Gastroesophageal sphincter (tissue), 4 donors: ENCODE data around the gene KRTAP10-9. TPM values are rescaled to one million over a fixed set of nuclear protein-coding genes. Genes with fewer than 3 reads are reported as not detected.

ENCODE experiments used
- ATAC-seq: fragments of 150-250 bp; one replicate; pipeline ENCODE4 v1.9.1; 2016; ENCODE audit warnings: mild to moderate bottlenecking, moderate library complexity
- H3K27ac ChIP-seq, 4 donors: fragments of 200-600 bp; sonication (generic) in 3 of 4; 1 replicate in 3 of 4; 2 replicates in 1 of 4; pipeline ENCODE4 v1.5.1; 2016 to 2019
- H3K27me3 ChIP-seq: fragments of 200-600 bp; sonication (generic); one replicate; pipeline ENCODE4 v1.5.1; 2019
- H3K36me3 ChIP-seq, 2 donors: fragments of 200-600 bp; sonication (generic); one replicate each; pipeline ENCODE4 v1.5.1; 2019; ENCODE audit warnings: control low read depth in 1 of 2
- H3K4me1 ChIP-seq, 3 donors: fragments of 200-600 bp; sonication (generic); 1 replicate in 2 of 3; 2 replicates in 1 of 3; pipeline ENCODE4 v1.5.1; 2016 to 2019; ENCODE audit warnings: control low read depth in 2 of 3
- H3K4me3 ChIP-seq, 2 donors: fragments of 200-600 bp; sonication (generic); one replicate each; pipeline ENCODE4 v1.5.1; 2019; ENCODE audit warnings: mild to moderate bottlenecking in 1 of 2, moderate library complexity in 1 of 2
- H3K9me3 ChIP-seq, 3 donors: fragments of 200-600 bp; sonication (generic); one replicate each; pipeline ENCODE4 v1.5.1; 2017 to 2019; ENCODE audit warnings: control low read depth in 2 of 3
- EP300 ChIP-seq: sonication (generic); formaldehyde crosslinking; IDR thresholded peaks from one replicate; pipeline ENCODE4 v1.6.1; 2017; ENCODE audit warnings: antibody characterized with exemption, mild to moderate bottlenecking
- POLR2A ChIP-seq, 2 donors: fragments of 450-650 bp; IDR thresholded peaks; one replicate each; pipeline ENCODE4 v1.6.1; 2017; ENCODE audit warnings: antibody characterized with exemption in 2 of 2, mild to moderate bottlenecking in 2 of 2, moderate library complexity in 1 of 2
- POLR2AphosphoS5 ChIP-seq: sonication (generic); formaldehyde crosslinking; IDR thresholded peaks from one replicate; pipeline ENCODE4 v1.6.1; 2017; ENCODE audit warnings: antibody characterized with exemption
- WGBS, 2 donors: methylation state at CpG; one replicate each; pipeline ENCODE4 v1.1.5; 2018; ENCODE audit warnings: low coverage in 1 of 2; 5-methylcytosine and 5-hydroxymethylcytosine counted together
- total RNA-seq, 4 donors: library from RNA; depleted of rRNA; stranded (reverse); fragments of >200 nt; gene quantifications; one replicate each; pipeline ENCODE4 v1.1.0, GENCODE V29; 2016
- TF ChIP-seq, protein P1 (sequence below), 4 experiments: fragments of 200-600 bp in 2 of 4; fragments of 450-650 bp in 2 of 4; sonication (generic) in 1 of 4; IDR thresholded peaks; one replicate each; pipeline ENCODE4 v1.5.1; 2017 to 2019; ENCODE audit warnings: antibody characterized with exemption in 4 of 4, mild to moderate bottlenecking in 2 of 4, moderate library complexity in 2 of 4

KRTAP10-9 gene
- total RNA-seq, 4 donors from 2014 or later, result not detected

DNA sequence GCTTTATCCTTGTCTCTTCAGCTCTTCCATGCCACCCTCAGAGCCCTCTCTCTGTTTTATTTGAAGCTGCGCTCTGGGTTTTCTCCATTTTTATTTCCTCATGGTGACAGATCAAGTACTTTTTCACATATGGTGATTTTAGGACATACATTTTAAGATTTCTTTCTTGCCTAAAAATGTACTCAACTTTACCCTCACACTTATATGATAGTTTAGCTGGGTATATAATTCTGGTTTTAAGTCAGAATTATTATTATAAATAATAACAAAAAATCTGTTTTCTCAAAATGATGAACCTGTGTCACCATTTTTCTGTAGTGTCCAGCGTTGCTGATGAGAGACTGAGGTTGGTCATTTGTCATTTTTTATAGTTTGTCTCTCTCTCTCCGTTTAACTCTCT lies 45.7 kb upstream of the KRTAP10-9 start:
- 82 to 90% methylated on average over 3 of the region's 3 CpGs for WGBS, 2 donors
- TF ChIP-seq POLR2AphosphoS5 (no peak), POLR2A (IDR thresholded peaks at IDR 0.05) (no peak), EP300 (no peak)
- TF ChIP-seq, protein P1, sequence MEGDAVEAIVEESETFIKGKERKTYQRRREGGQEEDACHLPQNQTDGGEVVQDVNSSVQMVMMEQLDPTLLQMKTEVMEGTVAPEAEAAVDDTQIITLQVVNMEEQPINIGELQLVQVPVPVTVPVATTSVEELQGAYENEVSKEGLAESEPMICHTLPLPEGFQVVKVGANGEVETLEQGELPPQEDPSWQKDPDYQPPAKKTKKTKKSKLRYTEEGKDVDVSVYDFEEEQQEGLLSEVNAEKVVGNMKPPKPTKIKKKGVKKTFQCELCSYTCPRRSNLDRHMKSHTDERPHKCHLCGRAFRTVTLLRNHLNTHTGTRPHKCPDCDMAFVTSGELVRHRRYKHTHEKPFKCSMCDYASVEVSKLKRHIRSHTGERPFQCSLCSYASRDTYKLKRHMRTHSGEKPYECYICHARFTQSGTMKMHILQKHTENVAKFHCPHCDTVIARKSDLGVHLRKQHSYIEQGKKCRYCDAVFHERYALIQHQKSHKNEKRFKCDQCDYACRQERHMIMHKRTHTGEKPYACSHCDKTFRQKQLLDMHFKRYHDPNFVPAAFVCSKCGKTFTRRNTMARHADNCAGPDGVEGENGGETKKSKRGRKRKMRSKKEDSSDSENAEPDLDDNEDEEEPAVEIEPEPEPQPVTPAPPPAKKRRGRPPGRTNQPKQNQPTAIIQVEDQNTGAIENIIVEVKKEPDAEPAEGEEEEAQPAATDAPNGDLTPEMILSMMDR (IDR thresholded peaks at IDR 0.05), result no peak
- peaks cover 0 to 63% (median 0%) of the 10 kb centered on the region in 3 donors for H3K9me3 ChIP-seq

DNA sequence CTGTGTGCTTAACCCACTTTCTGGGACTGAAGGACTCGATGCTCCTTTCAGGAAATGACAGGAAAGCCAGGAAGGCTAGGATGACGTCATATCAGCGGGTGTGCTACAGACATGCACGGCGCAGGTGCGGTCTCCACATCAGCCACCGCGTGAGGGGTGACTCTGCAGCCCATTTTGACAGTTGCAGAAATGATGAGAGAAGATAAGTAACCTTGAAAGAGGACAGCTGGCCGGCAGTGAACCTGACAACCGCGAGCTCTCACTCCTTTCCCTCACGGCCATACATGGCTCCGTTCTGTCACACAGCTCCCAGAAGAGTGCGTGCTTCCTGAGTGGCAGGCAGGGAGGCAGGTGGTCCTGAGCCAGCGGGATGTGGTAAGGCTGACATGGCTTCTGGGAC lies 44.8 kb upstream of the KRTAP10-9 start:
- H3K4me3 ChIP-seq, result no peak overlapping the region
- H3K4me1 ChIP-seq, result peaks cover 0 to 4% (median 0%) of the 10 kb centered on the region in 3 donors
- peaks cover 46% of the 10 kb centered on the region for H3K27me3 ChIP-seq
- no peak overlapping the region for H3K27ac ChIP-seq
- H3K9me3 ChIP-seq, result peaks cover 0 to 54% (median 0%) of the 10 kb centered on the region in 3 donors
- 64 to 73% methylated on average over 14 of the region's 15 CpGs for WGBS, 2 donors
- no peak for ATAC-seq
- H3K36me3 ChIP-seq, result no peaks in the 10 kb centered on the region
- TF ChIP-seq POLR2A (IDR thresholded peaks at IDR 0.05) (no peak), EP300 (no peak), POLR2AphosphoS5 (no peak)
- TF ChIP-seq, protein P1 (IDR thresholded peaks at IDR 0.05), result no peak

More for the DNA sequence above, 45.7 kb upstream of the KRTAP10-9 start:
- no peak for ATAC-seq
- no peak overlapping the region for H3K4me3 ChIP-seq
- no peak overlapping the region for H3K27ac ChIP-seq
- peaks cover 47% of the 10 kb centered on the region for H3K27me3 ChIP-seq
- H3K4me1 ChIP-seq, result peaks cover 0 to 4% (median 0%) of the 10 kb centered on the region in 3 donors
- H3K36me3 ChIP-seq, result no peaks in the 10 kb centered on the region

DNA sequence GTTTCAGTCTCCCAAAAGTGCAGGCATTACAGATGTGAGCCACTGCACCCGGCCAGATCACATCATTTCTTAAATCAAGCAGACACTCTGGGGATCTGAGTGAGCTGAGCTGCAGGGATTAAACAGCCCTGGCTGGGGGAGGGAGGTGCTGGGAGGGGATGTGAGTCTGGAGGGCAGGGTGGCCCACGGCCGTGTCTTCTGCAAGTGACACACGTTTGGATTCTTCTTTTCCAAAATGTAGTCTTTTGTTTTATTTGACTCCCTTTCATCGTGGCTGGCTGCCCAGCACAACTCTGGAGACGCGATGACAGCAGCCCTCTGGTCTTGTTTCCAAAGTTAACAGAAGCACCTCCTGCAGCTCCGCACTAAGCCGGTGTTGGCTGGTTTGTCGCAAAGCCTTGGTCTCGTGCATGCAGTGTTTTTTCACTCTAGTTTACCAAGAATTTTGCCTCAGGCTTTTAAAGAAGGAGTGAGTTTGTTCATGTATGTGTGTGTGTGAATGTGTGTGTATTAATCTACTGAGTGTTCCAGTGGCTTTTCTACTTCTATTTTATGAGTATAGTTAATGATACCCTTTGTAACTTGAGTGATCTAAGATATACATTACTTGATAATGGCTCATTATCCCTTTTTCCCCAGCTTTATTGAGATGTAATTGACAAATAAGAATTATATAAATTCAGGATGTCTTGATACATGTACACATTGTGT lies 43.6 kb upstream of the KRTAP10-9 start:
- H3K4me1 ChIP-seq, result peaks cover 0 to 4% (median 0%) of the 10 kb centered on the region in 3 donors
- H3K27ac ChIP-seq, result no peak overlapping the region
- H3K36me3 ChIP-seq, result no peaks in the 10 kb centered on the region
- H3K27me3 ChIP-seq, result peaks cover 42% of the 10 kb centered on the region
- no peak overlapping the region for H3K4me3 ChIP-seq
- 14 to 15% methylated on average over 10 to 11 of the region's 11 CpGs for WGBS, 2 donors
- ATAC-seq, result no peak
- TF ChIP-seq EP300, result no peak
- no peak for TF ChIP-seq POLR2AphosphoS5
- no peak for TF ChIP-seq POLR2A (IDR thresholded peaks at IDR 0.05)
- TF ChIP-seq, protein P1 (IDR thresholded peaks at IDR 0.05), result no peak
- peaks cover 0 to 43% (median 0%) of the 10 kb centered on the region in 3 donors for H3K9me3 ChIP-seq

DNA sequence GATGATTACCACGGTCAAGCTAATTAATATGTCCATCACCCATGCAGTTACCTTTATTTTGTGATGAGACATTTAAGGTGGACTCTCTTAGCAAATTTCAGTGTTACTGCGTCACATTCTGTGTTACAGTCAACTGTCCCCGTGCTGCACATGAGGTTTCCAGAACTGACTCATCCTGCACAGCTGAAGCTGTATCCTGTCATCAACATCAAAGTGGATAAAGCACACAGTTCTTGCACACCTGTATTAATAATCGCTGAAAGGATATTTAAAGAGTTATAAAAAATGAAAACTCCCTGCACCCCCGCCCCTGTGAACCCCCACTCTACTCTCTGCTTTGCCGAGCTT lies 43.1 kb upstream of the KRTAP10-9 start:
- Histone ChIP-seq H3K27ac (no peak overlapping the region), H3K4me1 (peaks cover 0 to 4% (median 0%) of the 10 kb centered on the region in 3 donors), H3K27me3 (peaks cover 37% of the 10 kb centered on the region), H3K4me3 (no peak overlapping the region), H3K9me3 (peaks cover 0 to 40% (median 0%) of the 10 kb centered on the region in 3 donors), H3K36me3 (no peaks in the 10 kb centered on the region)
- no peak for ATAC-seq
- 60 to 70% methylated on average over 6 of the region's 6 CpGs for WGBS, 2 donors
- TF ChIP-seq POLR2A (IDR thresholded peaks at IDR 0.05) (no peak), POLR2AphosphoS5 (no peak), EP300 (no peak)
- TF ChIP-seq, protein P1 (IDR thresholded peaks at IDR 0.05), result no peak

DNA sequence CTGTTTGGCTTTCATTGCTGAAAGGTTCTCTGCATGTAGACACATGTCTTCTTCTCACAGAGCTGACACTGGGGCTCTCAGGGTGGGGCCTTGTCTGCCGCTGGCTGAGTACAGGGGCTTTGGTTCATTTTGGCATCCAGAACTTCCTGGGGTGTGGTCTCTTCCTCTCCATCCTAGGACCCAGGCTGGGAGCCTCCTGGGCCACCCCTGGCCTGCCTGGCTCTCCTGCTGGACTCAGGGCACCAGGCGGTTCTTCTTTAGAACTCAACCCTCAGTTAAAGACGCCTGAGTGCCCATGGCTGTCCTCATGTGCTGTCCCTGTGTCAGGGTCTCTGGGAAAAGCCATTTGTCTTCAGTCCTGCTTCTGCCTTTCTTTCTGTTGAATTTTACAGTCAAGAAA lies 41.0 kb upstream of the KRTAP10-9 start:
- ATAC-seq, result no peak
- no peak overlapping the region for H3K4me3 ChIP-seq
- WGBS, 2 donors, result 70 to 93% methylated on average over 2 of the region's 3 CpGs
- H3K27me3 ChIP-seq, result peaks cover 39% of the 10 kb centered on the region
- peaks cover 0 to 4% (median 0%) of the 10 kb centered on the region in 3 donors for H3K4me1 ChIP-seq
- H3K9me3 ChIP-seq, result peaks cover 0 to 27% (median 0%) of the 10 kb centered on the region in 3 donors
- no peak overlapping the region for H3K27ac ChIP-seq
- TF ChIP-seq POLR2A (IDR thresholded peaks at IDR 0.05) (no peak), EP300 (no peak), POLR2AphosphoS5 (no peak)
- TF ChIP-seq, protein P1 (IDR thresholded peaks at IDR 0.05), result no peak
- H3K36me3 ChIP-seq, result no peaks in the 10 kb centered on the region
